IPS DF 4.7 (cell line): ENCODE results near the gene GRB14.
"Not testable (repeated sequence)": the region's sequence is repeated elsewhere in the genome, so short reads cannot be mapped to it uniquely, and the experiment has no call there.

Experiments
- DNase-seq: peaks from one replicate; pipeline ENCODE4 v3.0.0-alpha.2; 2013; ENCODE audit warnings: low spot score; ENCODE audit errors: extremely low read depth

Gene GRB14

GRCh38 chr2:164560181-164560792 lies 61.0 kb downstream of the GRB14 start:
- no peak for DNase-seq

GRCh38 chr2:164558450-164558849 lies 62.8 kb downstream of the GRB14 start:
- no peak for DNase-seq

- DNase-seq = no peak
Observed at GRCh38 chr2:164554487-164554886, 66.8 kb downstream of the GRB14 start.

- no peak for DNase-seq
Observed at GRCh38 chr2:164551519-164551918, 69.8 kb downstream of the GRB14 start.

- DNase-seq = not testable (repeated sequence)
Observed at GRCh38 chr2:164549705-164550104, 71.6 kb downstream of the GRB14 start.

GRCh38 chr2:164545484-164545883 lies 75.8 kb downstream of the GRB14 start:
- no peak for DNase-seq

- DNase-seq = no peak
Observed at GRCh38 chr2:164542581-164543021, 78.7 kb downstream of the GRB14 start.

- DNase-seq = no peak
Observed at GRCh38 chr2:164538240-164538866, 82.9 kb downstream of the GRB14 start.

GRCh38 chr2:164535280-164536025 lies 85.8 kb downstream of the GRB14 start:
- DNase-seq = no peak

GRCh38 chr2:164530464-164530863 lies 90.8 kb downstream of the GRB14 start:
- no peak for DNase-seq

GRCh38 chr2:164523726-164524125 lies 97.6 kb downstream of the GRB14 start:
- DNase-seq = no peak

- DNase-seq = no peak
Observed at GRCh38 chr2:164523009-164523408, 98.3 kb downstream of the GRB14 start.

GRCh38 chr2:164522561-164522981 lies 98.7 kb downstream of the GRB14 start:
- no peak for DNase-seq

GRCh38 chr2:164515734-164516133 lies 105.5 kb downstream of the GRB14 start:
- DNase-seq = no peak

- DNase-seq = no peak
Observed at GRCh38 chr2:164515030-164515429, 106.3 kb downstream of the GRB14 start.

GRCh38 chr2:164514491-164514890 lies 106.8 kb downstream of the GRB14 start:
- DNase-seq = no peak

- no peak for DNase-seq
Observed at GRCh38 chr2:164512871-164513270, 108.4 kb downstream of the GRB14 start.

- DNase-seq = no peak
Observed at GRCh38 chr2:164511738-164512137, 109.5 kb downstream of the GRB14 start.

- no peak for DNase-seq
Observed at GRCh38 chr2:164510895-164511294, 110.4 kb downstream of the GRB14 start.

GRCh38 chr2:164509137-164509877 lies 112.0 kb downstream of the GRB14 start:
- no peak for DNase-seq

- DNase-seq = peak; percentile 25
Observed at GRCh38 chr2:164504253-164504652, 117.0 kb downstream of the GRB14 start.

GRCh38 chr2:164498836-164499235 lies 122.4 kb downstream of the GRB14 start:
- DNase-seq = no peak
